Measurements from ENCODE around the gene DCHS2. TPM values are rescaled to one million over a fixed set of nuclear protein-coding genes. Genes with fewer than 3 reads are reported as not detected.

Gene DCHS2
- total RNA-seq, 2 donors from 2014 or later, result not detected

- H3K27me3 Mint-ChIP-seq, result peaks cover 28% of the 10 kb centered on the region
- H3K4me1 Mint-ChIP-seq, result no peaks in the 10 kb centered on the region
- H3K9me3 Mint-ChIP-seq, result no peaks in the 10 kb centered on the region
- H3K27ac Mint-ChIP-seq, result no peak overlapping the region
- no peaks in the 10 kb centered on the region for H3K36me3 Mint-ChIP-seq (ENCODE audit: low read depth)
- no peak for ATAC-seq (replicated peaks)
- H3K4me3 Mint-ChIP-seq, result no peak overlapping the region
Observed at GRCh38 chr4:154472858-154473257, 18.7 kb downstream of the DCHS2 start.

- Mint-ChIP-seq H3K27ac (no peak overlapping the region), H3K4me1 (no peaks in the 10 kb centered on the region), H3K27me3 (peaks cover 24% of the 10 kb centered on the region), H3K4me3 (no peak overlapping the region), H3K36me3 (ENCODE audit: low read depth) (no peaks in the 10 kb centered on the region), H3K9me3 (no peaks in the 10 kb centered on the region)
- ATAC-seq (replicated peaks), result no peak
Observed at GRCh38 chr4:154471526-154472331, 19.9 kb downstream of the DCHS2 start.

GRCh38 chr4:154471032-154471431, 20.6 kb downstream of the DCHS2 start:
- Mint-ChIP-seq H3K9me3 (no peaks in the 10 kb centered on the region), H3K27ac (no peak overlapping the region), H3K27me3 (peaks cover 22% of the 10 kb centered on the region), H3K4me3 (no peak overlapping the region), H3K36me3 (ENCODE audit: low read depth) (no peaks in the 10 kb centered on the region), H3K4me1 (no peaks in the 10 kb centered on the region)
- no peak for ATAC-seq (replicated peaks)

GRCh38 chr4:154467886-154468285, 23.7 kb downstream of the DCHS2 start:
- ATAC-seq (replicated peaks), result no peak
- H3K4me3 Mint-ChIP-seq, result no peak overlapping the region
- H3K9me3 Mint-ChIP-seq, result no peaks in the 10 kb centered on the region
- peaks cover 27% of the 10 kb centered on the region for H3K27me3 Mint-ChIP-seq
- no peaks in the 10 kb centered on the region for H3K36me3 Mint-ChIP-seq (ENCODE audit: low read depth)
- no peaks in the 10 kb centered on the region for H3K4me1 Mint-ChIP-seq
- H3K27ac Mint-ChIP-seq, result no peak overlapping the region

GRCh38 chr4:154466336-154466735, 25.3 kb downstream of the DCHS2 start:
- Mint-ChIP-seq H3K27ac (no peak overlapping the region), H3K36me3 (ENCODE audit: low read depth) (no peaks in the 10 kb centered on the region), H3K4me1 (no peaks in the 10 kb centered on the region)

GRCh38 chr4:154465085-154465484, 26.5 kb downstream of the DCHS2 start:
- no peak overlapping the region for H3K4me3 Mint-ChIP-seq
- H3K9me3 Mint-ChIP-seq, result no peaks in the 10 kb centered on the region
- no peaks in the 10 kb centered on the region for H3K36me3 Mint-ChIP-seq (ENCODE audit: low read depth)
- no peak overlapping the region for H3K27ac Mint-ChIP-seq
- peaks cover 25% of the 10 kb centered on the region for H3K27me3 Mint-ChIP-seq
- ATAC-seq (replicated peaks), result no peak
- H3K4me1 Mint-ChIP-seq, result no peaks in the 10 kb centered on the region

More at GRCh38 chr4:154466336-154466735, 25.3 kb downstream of the DCHS2 start:
- Mint-ChIP-seq H3K9me3 (no peaks in the 10 kb centered on the region), H3K27me3 (peaks cover 25% of the 10 kb centered on the region), H3K4me3 (no peak overlapping the region)
- ATAC-seq (replicated peaks), result no peak

- H3K27me3 Mint-ChIP-seq, result peaks cover 23% of the 10 kb centered on the region
- H3K9me3 Mint-ChIP-seq, result no peaks in the 10 kb centered on the region
- no peak for ATAC-seq (replicated peaks)
- no peaks in the 10 kb centered on the region for H3K4me1 Mint-ChIP-seq
- H3K4me3 Mint-ChIP-seq, result no peak overlapping the region
- no peaks in the 10 kb centered on the region for H3K36me3 Mint-ChIP-seq (ENCODE audit: low read depth)
- H3K27ac Mint-ChIP-seq, result no peak overlapping the region
Observed at GRCh38 chr4:154464654-154465053, 26.9 kb downstream of the DCHS2 start.

- ATAC-seq (replicated peaks), result no peak
- Mint-ChIP-seq H3K36me3 (ENCODE audit: low read depth) (no peaks in the 10 kb centered on the region), H3K27me3 (peaks cover 24% of the 10 kb centered on the region), H3K9me3 (no peaks in the 10 kb centered on the region), H3K27ac (no peak overlapping the region), H3K4me3 (no peak overlapping the region), H3K4me1 (no peaks in the 10 kb centered on the region)
Observed at GRCh38 chr4:154462081-154462810, 29.4 kb downstream of the DCHS2 start.

- Mint-ChIP-seq H3K9me3 (no peaks in the 10 kb centered on the region), H3K27me3 (peaks cover 22% of the 10 kb centered on the region), H3K36me3 (ENCODE audit: low read depth) (no peaks in the 10 kb centered on the region), H3K4me1 (no peaks in the 10 kb centered on the region), H3K27ac (no peak overlapping the region), H3K4me3 (no peak overlapping the region)
- ATAC-seq (replicated peaks), result no peak
Observed at GRCh38 chr4:154457471-154457870, 34.1 kb downstream of the DCHS2 start.

- no peak overlapping the region for H3K27ac Mint-ChIP-seq
- no peaks in the 10 kb centered on the region for H3K36me3 Mint-ChIP-seq (ENCODE audit: low read depth)
- no peaks in the 10 kb centered on the region for H3K4me1 Mint-ChIP-seq
- peaks cover 19% of the 10 kb centered on the region for H3K27me3 Mint-ChIP-seq
- H3K9me3 Mint-ChIP-seq, result no peaks in the 10 kb centered on the region
- ATAC-seq (replicated peaks), result no peak
- no peak overlapping the region for H3K4me3 Mint-ChIP-seq
Observed at GRCh38 chr4:154456889-154457288, 34.7 kb downstream of the DCHS2 start.

- Mint-ChIP-seq H3K27ac (no peak overlapping the region), H3K4me1 (no peaks in the 10 kb centered on the region), H3K4me3 (no peak overlapping the region), H3K27me3 (peaks cover 19% of the 10 kb centered on the region), H3K36me3 (ENCODE audit: low read depth) (no peaks in the 10 kb centered on the region), H3K9me3 (no peaks in the 10 kb centered on the region)
- no peak for ATAC-seq (replicated peaks)
Observed at GRCh38 chr4:154456240-154456639, 35.4 kb downstream of the DCHS2 start.

GRCh38 chr4:154455111-154455510, 36.5 kb downstream of the DCHS2 start:
- H3K4me3 Mint-ChIP-seq, result no peak overlapping the region
- no peak overlapping the region for H3K27ac Mint-ChIP-seq
- H3K9me3 Mint-ChIP-seq, result no peaks in the 10 kb centered on the region
- ATAC-seq (replicated peaks), result no peak
- no peaks in the 10 kb centered on the region for H3K4me1 Mint-ChIP-seq
- peaks cover 20% of the 10 kb centered on the region for H3K27me3 Mint-ChIP-seq
- no peaks in the 10 kb centered on the region for H3K36me3 Mint-ChIP-seq (ENCODE audit: low read depth)

- peaks cover 23% of the 10 kb centered on the region for H3K27me3 Mint-ChIP-seq
- no peaks in the 10 kb centered on the region for H3K4me1 Mint-ChIP-seq
- no peak overlapping the region for H3K4me3 Mint-ChIP-seq
- H3K36me3 Mint-ChIP-seq (ENCODE audit: low read depth), result no peaks in the 10 kb centered on the region
- H3K27ac Mint-ChIP-seq, result no peak overlapping the region
- H3K9me3 Mint-ChIP-seq, result no peaks in the 10 kb centered on the region
- no peak for ATAC-seq (replicated peaks)
Observed at GRCh38 chr4:154454710-154455109, 36.9 kb downstream of the DCHS2 start.

- H3K4me3 Mint-ChIP-seq, result no peak overlapping the region
- no peak overlapping the region for H3K27ac Mint-ChIP-seq
- ATAC-seq (replicated peaks), result no peak
- H3K4me1 Mint-ChIP-seq, result no peaks in the 10 kb centered on the region
- H3K27me3 Mint-ChIP-seq, result peaks cover 24% of the 10 kb centered on the region
- H3K9me3 Mint-ChIP-seq, result no peaks in the 10 kb centered on the region
- H3K36me3 Mint-ChIP-seq (ENCODE audit: low read depth), result no peaks in the 10 kb centered on the region
Observed at GRCh38 chr4:154452798-154453346, 38.7 kb downstream of the DCHS2 start.

- H3K4me1 Mint-ChIP-seq, result no peaks in the 10 kb centered on the region
- H3K36me3 Mint-ChIP-seq (ENCODE audit: low read depth), result no peaks in the 10 kb centered on the region
- H3K4me3 Mint-ChIP-seq, result no peak overlapping the region
- no peak for ATAC-seq (replicated peaks)
- H3K27ac Mint-ChIP-seq, result no peak overlapping the region
- no peaks in the 10 kb centered on the region for H3K9me3 Mint-ChIP-seq
- H3K27me3 Mint-ChIP-seq, result peaks cover 19% of the 10 kb centered on the region
Observed at GRCh38 chr4:154450966-154451365, 40.6 kb downstream of the DCHS2 start.
